IgD-negative memory B cell (primary cell): ENCODE results near the gene ICE2. TPM values are rescaled to one million over a fixed set of nuclear protein-coding genes. Genes with fewer than 3 reads are reported as not detected.

Source experiments
- H3K27ac Mint-ChIP-seq, 3 donors: one replicate each; pipeline ENCODE4 v1.8.0; 2020 to 2022; ENCODE audit warnings: mild to moderate bottlenecking in 3 of 3, mixed read lengths in 3 of 3, moderate library complexity in 1 of 3
- H3K27me3 Mint-ChIP-seq: one replicate; pipeline ENCODE4 v1.8.0; 2021; ENCODE audit warnings: mixed read lengths
- H3K36me3 Mint-ChIP-seq: one replicate; pipeline ENCODE4 v1.8.0; 2020; ENCODE audit warnings: mild to moderate bottlenecking, mixed read lengths
- H3K4me1 Mint-ChIP-seq, 3 donors: one replicate each; pipeline ENCODE4 v1.8.0; 2020 to 2022; ENCODE audit warnings: mixed read lengths in 3 of 3, mild to moderate bottlenecking in 1 of 3
- H3K4me3 Mint-ChIP-seq, 4 donors: one replicate each; pipeline ENCODE4 v1.8.0; 2020 to 2022; ENCODE audit warnings: mild to moderate bottlenecking in 4 of 4, mixed read lengths in 4 of 4, moderate library complexity in 3 of 4
- H3K9me3 Mint-ChIP-seq, 3 donors: one replicate each; pipeline ENCODE4 v1.8.0; 2020 to 2021; ENCODE audit warnings: mixed read lengths in 3 of 3, mild to moderate bottlenecking in 1 of 3
- polyA plus RNA-seq: library from polyadenylated mRNA; unstranded; fragments of 300-500 nt; fragmentation: Illumina TruSeq; gene quantifications from one replicate; pipeline ENCODE4 v1.2.3, GENCODE V29; 2021

ICE2 gene
- polyA plus RNA-seq, 1 donor from 2014 or later, result 52.8 TPM

- Mint-ChIP-seq H3K4me3 (peak overlapping the region; percentile 92 to 100 (median 100)), H3K36me3 (peaks cover 1% of the 10 kb centered on the region), H3K9me3 (no peaks in the 10 kb centered on the region), H3K27me3 (no peaks in the 10 kb centered on the region), H3K27ac (peak overlapping the region; percentile 90 to 100 (median 100)), H3K4me1 (peaks cover 29 to 42% (median 40%) of the 10 kb centered on the region in 3 donors)
These were observed 594 bp upstream of the ICE2 start for GRCh38 chr15:60479361-60480110.

- H3K36me3 Mint-ChIP-seq, result peaks cover 1% of the 10 kb centered on the region
- H3K27ac Mint-ChIP-seq, result peak overlapping the region; percentile 90 to 100 (median 100)
- no peaks in the 10 kb centered on the region for H3K27me3 Mint-ChIP-seq
- peaks cover 29 to 41% (median 41%) of the 10 kb centered on the region in 3 donors for H3K4me1 Mint-ChIP-seq
- no peaks in the 10 kb centered on the region for H3K9me3 Mint-ChIP-seq
- peak overlapping the region; percentile 92 to 100 (median 100) for H3K4me3 Mint-ChIP-seq
These were observed 901 bp downstream of the ICE2 start for GRCh38 chr15:60477916-60478565.

- Mint-ChIP-seq H3K27me3 (no peaks in the 10 kb centered on the region), H3K4me3 (peak overlapping the region in 2 of 4 donors; percentile 92 to 100), H3K9me3 (no peaks in the 10 kb centered on the region), H3K27ac (no peak overlapping the region), H3K36me3 (peaks cover 1% of the 10 kb centered on the region), H3K4me1 (peaks cover 29 to 42% (median 39%) of the 10 kb centered on the region in 3 donors)
These were observed 1.8 kb downstream of the ICE2 start for GRCh38 chr15:60477164-60477563.

- peak overlapping the region in 1 of 4 donors; percentile 47 for H3K4me3 Mint-ChIP-seq
- H3K27ac Mint-ChIP-seq, result no peak overlapping the region
- peaks cover 1% of the 10 kb centered on the region for H3K36me3 Mint-ChIP-seq
- H3K27me3 Mint-ChIP-seq, result no peaks in the 10 kb centered on the region
- no peaks in the 10 kb centered on the region for H3K9me3 Mint-ChIP-seq
- peaks cover 29 to 42% (median 38%) of the 10 kb centered on the region in 3 donors for H3K4me1 Mint-ChIP-seq
These were observed 2.2 kb downstream of the ICE2 start for GRCh38 chr15:60476713-60477112.

- H3K27ac Mint-ChIP-seq, result peak overlapping the region in 1 of 3 donors; percentile 11
- peaks cover 0 to 2% (median 0%) of the 10 kb centered on the region in 3 donors for H3K9me3 Mint-ChIP-seq
- peaks cover 21 to 30% (median 25%) of the 10 kb centered on the region in 3 donors for H3K4me1 Mint-ChIP-seq
- peaks cover 8% of the 10 kb centered on the region for H3K36me3 Mint-ChIP-seq
- H3K4me3 Mint-ChIP-seq, result peak overlapping the region in 1 of 4 donors; percentile 33
- no peaks in the 10 kb centered on the region for H3K27me3 Mint-ChIP-seq
These were observed 5.8 kb downstream of the ICE2 start for GRCh38 chr15:60473135-60473534.

- H3K4me1 Mint-ChIP-seq, result peaks cover 7 to 15% (median 12%) of the 10 kb centered on the region in 3 donors
- peaks cover 0 to 2% (median 0%) of the 10 kb centered on the region in 3 donors for H3K9me3 Mint-ChIP-seq
- H3K27ac Mint-ChIP-seq, result no peak overlapping the region
- no peaks in the 10 kb centered on the region for H3K27me3 Mint-ChIP-seq
- H3K4me3 Mint-ChIP-seq, result no peak overlapping the region
- peaks cover 8% of the 10 kb centered on the region for H3K36me3 Mint-ChIP-seq
These were observed 7.6 kb downstream of the ICE2 start for GRCh38 chr15:60471314-60471713.

- Mint-ChIP-seq H3K4me1 (peaks cover 7 to 14% (median 10%) of the 10 kb centered on the region in 3 donors), H3K27ac (no peak overlapping the region), H3K27me3 (no peaks in the 10 kb centered on the region), H3K4me3 (no peak overlapping the region), H3K36me3 (peaks cover 8% of the 10 kb centered on the region), H3K9me3 (peaks cover 0 to 2% (median 0%) of the 10 kb centered on the region in 3 donors)
These were observed 8.9 kb downstream of the ICE2 start for GRCh38 chr15:60469893-60470641.

GRCh38 chr15:60464836-60465630 is 13.9 kb downstream of the ICE2 start:
- Mint-ChIP-seq H3K9me3 (peaks cover 0 to 2% (median 0%) of the 10 kb centered on the region in 3 donors), H3K27me3 (no peaks in the 10 kb centered on the region), H3K4me1 (peaks cover 3 to 5% (median 3%) of the 10 kb centered on the region in 3 donors), H3K36me3 (peaks cover 10% of the 10 kb centered on the region), H3K4me3 (no peak overlapping the region), H3K27ac (peak overlapping the region in 1 of 3 donors; percentile 37)

- Mint-ChIP-seq H3K36me3 (peaks cover 2% of the 10 kb centered on the region), H3K4me3 (no peak overlapping the region), H3K9me3 (no peaks in the 10 kb centered on the region), H3K27ac (no peak overlapping the region), H3K4me1 (no peaks in the 10 kb centered on the region), H3K27me3 (no peaks in the 10 kb centered on the region)
These were observed 16.9 kb downstream of the ICE2 start for GRCh38 chr15:60462027-60462426.

GRCh38 chr15:60460931-60461330 is 18.0 kb downstream of the ICE2 start:
- Mint-ChIP-seq H3K27ac (no peak overlapping the region), H3K9me3 (no peaks in the 10 kb centered on the region), H3K4me3 (no peak overlapping the region), H3K27me3 (no peaks in the 10 kb centered on the region), H3K4me1 (no peaks in the 10 kb centered on the region), H3K36me3 (peaks cover 2% of the 10 kb centered on the region)

GRCh38 chr15:60458721-60459120 is 20.2 kb downstream of the ICE2 start:
- Mint-ChIP-seq H3K4me3 (no peak overlapping the region), H3K27ac (no peak overlapping the region), H3K27me3 (no peaks in the 10 kb centered on the region), H3K36me3 (peaks cover 4% of the 10 kb centered on the region), H3K4me1 (no peaks in the 10 kb centered on the region), H3K9me3 (no peaks in the 10 kb centered on the region)

- H3K27ac Mint-ChIP-seq, result no peak overlapping the region
- H3K4me3 Mint-ChIP-seq, result no peak overlapping the region
- H3K27me3 Mint-ChIP-seq, result no peaks in the 10 kb centered on the region
- no peaks in the 10 kb centered on the region for H3K4me1 Mint-ChIP-seq
- no peaks in the 10 kb centered on the region for H3K9me3 Mint-ChIP-seq
- H3K36me3 Mint-ChIP-seq, result peaks cover 2% of the 10 kb centered on the region
These were observed 21.0 kb downstream of the ICE2 start for GRCh38 chr15:60457985-60458384.

- no peak overlapping the region for H3K4me3 Mint-ChIP-seq
- no peaks in the 10 kb centered on the region for H3K4me1 Mint-ChIP-seq
- no peaks in the 10 kb centered on the region for H3K9me3 Mint-ChIP-seq
- H3K27ac Mint-ChIP-seq, result no peak overlapping the region
- H3K27me3 Mint-ChIP-seq, result no peaks in the 10 kb centered on the region
- peaks cover 3% of the 10 kb centered on the region for H3K36me3 Mint-ChIP-seq
These were observed 24.1 kb downstream of the ICE2 start for GRCh38 chr15:60454824-60455223.

GRCh38 chr15:60448668-60449360 is 30.1 kb downstream of the ICE2 start:
- Mint-ChIP-seq H3K9me3 (no peaks in the 10 kb centered on the region), H3K27me3 (no peaks in the 10 kb centered on the region), H3K36me3 (peaks cover 1% of the 10 kb centered on the region), H3K4me1 (peaks cover 0 to 2% (median 0%) of the 10 kb centered on the region in 3 donors), H3K27ac (no peak overlapping the region), H3K4me3 (no peak overlapping the region)
